Cardiac muscle cell (in vitro differentiated cells and primary cell): ENCODE data around the gene KPNA4. TPM values are rescaled to one million over a fixed set of nuclear protein-coding genes. Genes with fewer than 3 reads are reported as not detected.
A peak's percentile ranks its signal among the peaks of the same experiment; 100 is the strongest.
"Not testable (repeated sequence)": the region's sequence is repeated elsewhere in the genome, so short reads cannot be mapped to it uniquely, and the experiment has no call there.

Source experiments
- DNase-seq, 2 donors: peaks; one replicate each; pipeline versions ENCODE4 v3.0.0 to v3.0.0-alpha.2; 2010 to 2017; ENCODE audit warnings: low read depth in 1 of 2, low spot score in 1 of 2
- H3K27ac ChIP-seq: fragments of 200-600 bp; sonication (generic); 2 replicates; pipeline ENCODE4 v1.5.1; 2016
- H3K27me3 ChIP-seq: fragments of 200-600 bp; sonication (generic); 2 replicates; pipeline ENCODE4 v1.6.0; 2016; ENCODE audit warnings: control low read depth
- H3K36me3 ChIP-seq: fragments of 200-600 bp; sonication (generic); 2 replicates; pipeline ENCODE4 v1.5.1; 2016; ENCODE audit warnings: control low read depth
- H3K4me1 ChIP-seq: fragments of 200-600 bp; sonication (generic); 2 replicates; pipeline ENCODE4 v1.8.1; 2017; ENCODE audit warnings: low read depth, mild to moderate bottlenecking, mixed run types
- H3K4me3 ChIP-seq: fragments of 200-600 bp; sonication (generic); 2 replicates; pipeline ENCODE4 v1.5.1; 2016; ENCODE audit warnings: mild to moderate bottlenecking
- H3K9me3 ChIP-seq: fragments of 200-600 bp; sonication (generic); 2 replicates; pipeline ENCODE4 v1.5.1; 2017; ENCODE audit warnings: low read depth, mild to moderate bottlenecking, control low read depth
- polyA plus RNA-seq: library from polyadenylated mRNA; unstranded; fragments of >200 nt; fragmentation: Nextera tagmentation; extraction: Ambion mirVana; gene quantifications from 2 replicates; pipeline ENCODE4 v1.2.1, GENCODE V29; 2016
- total RNA-seq: library from RNA; depleted of rRNA; stranded (reverse); fragments of >200 nt; gene quantifications from 2 replicates; pipeline ENCODE4 v1.2.3, GENCODE V29; 2016
- TF ChIP-seq, protein P1 (sequence below): IDR thresholded peaks from 2 replicates; pipeline ENCODE4 v1.5.1; 2012; ENCODE audit warnings: low read depth, mild to moderate bottlenecking, low read length

KPNA4 gene
- total and polyA plus RNA-seq, 2 experiments from 2014 or later: 11.7 to 18.5 TPM

GRCh38 chr3:160577556-160578195, 12.3 kb upstream of the KPNA4 start:
- peak; percentile 28 to 36 for DNase-seq
- Histone ChIP-seq H3K9me3 (no peaks in the 10 kb centered on the region), H3K36me3 (no peaks in the 10 kb centered on the region), H3K27me3 (no peaks in the 10 kb centered on the region), H3K4me3 (no peak overlapping the region), H3K27ac (peak overlapping the region; percentile 31), H3K4me1 (peaks cover 12% of the 10 kb centered on the region)
- TF ChIP-seq, protein P1, sequence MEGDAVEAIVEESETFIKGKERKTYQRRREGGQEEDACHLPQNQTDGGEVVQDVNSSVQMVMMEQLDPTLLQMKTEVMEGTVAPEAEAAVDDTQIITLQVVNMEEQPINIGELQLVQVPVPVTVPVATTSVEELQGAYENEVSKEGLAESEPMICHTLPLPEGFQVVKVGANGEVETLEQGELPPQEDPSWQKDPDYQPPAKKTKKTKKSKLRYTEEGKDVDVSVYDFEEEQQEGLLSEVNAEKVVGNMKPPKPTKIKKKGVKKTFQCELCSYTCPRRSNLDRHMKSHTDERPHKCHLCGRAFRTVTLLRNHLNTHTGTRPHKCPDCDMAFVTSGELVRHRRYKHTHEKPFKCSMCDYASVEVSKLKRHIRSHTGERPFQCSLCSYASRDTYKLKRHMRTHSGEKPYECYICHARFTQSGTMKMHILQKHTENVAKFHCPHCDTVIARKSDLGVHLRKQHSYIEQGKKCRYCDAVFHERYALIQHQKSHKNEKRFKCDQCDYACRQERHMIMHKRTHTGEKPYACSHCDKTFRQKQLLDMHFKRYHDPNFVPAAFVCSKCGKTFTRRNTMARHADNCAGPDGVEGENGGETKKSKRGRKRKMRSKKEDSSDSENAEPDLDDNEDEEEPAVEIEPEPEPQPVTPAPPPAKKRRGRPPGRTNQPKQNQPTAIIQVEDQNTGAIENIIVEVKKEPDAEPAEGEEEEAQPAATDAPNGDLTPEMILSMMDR: peak; percentile 10

- no peaks in the 10 kb centered on the region for H3K36me3 ChIP-seq
Measured at GRCh38 chr3:160577093-160577492, 11.7 kb upstream of the KPNA4 start.

GRCh38 chr3:160576621-160577020, 11.2 kb upstream of the KPNA4 start:
- Histone ChIP-seq H3K27me3 (no peaks in the 10 kb centered on the region), H3K4me3 (no peak overlapping the region), H3K9me3 (no peaks in the 10 kb centered on the region), H3K27ac (peak overlapping the region; percentile 31), H3K4me1 (peaks cover 12% of the 10 kb centered on the region), H3K36me3 (no peaks in the 10 kb centered on the region)
- TF ChIP-seq, protein P1: no peak
- no peak for DNase-seq

More at GRCh38 chr3:160577093-160577492, 11.7 kb upstream of the KPNA4 start:
- H3K27ac ChIP-seq: peak overlapping the region; percentile 31
- no peaks in the 10 kb centered on the region for H3K27me3 ChIP-seq
- peaks cover 12% of the 10 kb centered on the region for H3K4me1 ChIP-seq
- no peak overlapping the region for H3K4me3 ChIP-seq
- no peaks in the 10 kb centered on the region for H3K9me3 ChIP-seq
- DNase-seq: no peak
- TF ChIP-seq, protein P1: no peak

DNA sequence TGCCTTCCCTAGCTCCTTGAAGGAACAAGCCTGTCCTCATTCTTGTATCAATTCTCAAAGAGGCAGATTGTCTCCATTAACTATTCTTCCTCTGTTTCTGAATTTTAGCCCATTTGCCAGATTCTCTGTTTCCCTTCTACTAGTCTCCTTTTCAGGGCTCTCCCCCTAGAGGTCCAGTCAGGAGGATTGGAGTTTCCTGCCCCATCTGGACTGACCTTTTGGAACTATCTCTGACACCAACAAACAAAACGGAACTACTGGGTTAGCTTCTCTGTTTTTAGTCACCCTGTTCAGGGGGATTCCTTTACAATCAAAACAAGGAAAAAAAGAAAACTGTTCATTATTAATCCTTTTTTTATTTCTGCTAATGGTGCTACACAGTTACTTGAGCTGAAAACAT, 10.2 kb upstream of the KPNA4 start:
- no peak overlapping the region for H3K27ac ChIP-seq
- no peaks in the 10 kb centered on the region for H3K9me3 ChIP-seq
- H3K4me1 ChIP-seq: peaks cover 12% of the 10 kb centered on the region
- H3K4me3 ChIP-seq: no peak overlapping the region
- TF ChIP-seq, protein P1: no peak
- DNase-seq: no peak
- H3K36me3 ChIP-seq: no peaks in the 10 kb centered on the region
- H3K27me3 ChIP-seq: no peaks in the 10 kb centered on the region

DNA sequence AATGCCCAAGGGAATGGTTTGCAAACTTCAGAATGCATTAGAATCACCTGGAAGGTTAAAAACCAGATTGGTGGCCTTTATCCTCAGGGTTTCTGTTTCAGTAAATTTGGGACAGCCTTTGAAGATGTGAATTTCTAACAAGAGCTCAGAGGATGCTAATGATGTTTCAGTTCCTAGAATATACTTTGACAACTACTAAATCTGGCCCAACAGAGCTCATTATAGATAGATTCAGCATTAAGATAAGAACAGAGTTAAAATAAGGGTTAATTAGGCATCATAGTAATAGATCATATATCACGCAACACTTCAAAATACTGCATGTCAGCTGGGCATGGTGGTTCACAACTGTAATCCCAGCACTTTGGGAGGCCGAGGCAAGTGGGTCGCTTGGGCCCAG, 9.3 kb upstream of the KPNA4 start:
- no peak for DNase-seq
- no peaks in the 10 kb centered on the region for H3K9me3 ChIP-seq
- H3K27ac ChIP-seq: no peak overlapping the region
- no peaks in the 10 kb centered on the region for H3K27me3 ChIP-seq
- no peak overlapping the region for H3K4me3 ChIP-seq
- H3K36me3 ChIP-seq: no peaks in the 10 kb centered on the region
- TF ChIP-seq, protein P1: no peak
- H3K4me1 ChIP-seq: peaks cover 12% of the 10 kb centered on the region

DNA sequence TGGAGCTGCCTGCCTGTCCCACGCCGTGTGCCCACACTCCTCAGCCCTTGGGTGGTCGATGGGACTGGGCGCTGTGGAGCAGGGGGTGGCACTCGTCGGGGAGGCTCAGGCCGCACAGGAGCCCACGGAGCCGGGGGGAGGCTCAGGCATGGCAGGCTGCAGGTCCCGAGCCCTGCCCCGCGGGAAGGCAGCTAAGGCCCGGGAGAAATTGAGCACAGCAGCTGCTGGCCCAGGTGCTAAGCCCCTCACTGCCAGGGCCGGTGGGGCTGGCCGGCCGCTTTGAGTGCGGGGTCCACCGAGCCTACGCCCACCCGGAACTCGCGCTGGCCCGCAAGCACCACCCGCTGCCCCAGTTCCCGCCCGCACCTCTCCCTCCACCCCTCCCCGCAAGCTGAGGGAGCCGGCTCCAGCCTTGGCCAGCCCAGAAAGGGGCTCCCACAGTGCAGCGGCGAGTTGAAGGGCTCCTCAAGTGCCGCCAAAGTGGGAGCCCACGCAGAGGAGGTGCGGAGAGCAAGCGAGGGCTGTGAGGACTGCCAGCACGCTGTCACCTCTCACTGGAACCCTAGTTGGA, 8.7 kb upstream of the KPNA4 start:
- not testable (repeated sequence) for H3K27me3 ChIP-seq, H3K27ac ChIP-seq, H3K9me3 ChIP-seq, H3K4me3 ChIP-seq, H3K36me3 ChIP-seq, DNase-seq
- H3K4me1 ChIP-seq: peaks cover 12% of the 10 kb centered on the region
